Measurements from ENCODE around the gene EML5. TPM values are rescaled to one million over a fixed set of nuclear protein-coding genes. Genes with fewer than 3 reads are reported as not detected.

EML5 gene
- total RNA-seq, 3 donors from 2014 or later (not counting 1 experiment from before 2014, with no cell fraction given) = 0.68 to 1.3 (median 1.0) TPM

DNA sequence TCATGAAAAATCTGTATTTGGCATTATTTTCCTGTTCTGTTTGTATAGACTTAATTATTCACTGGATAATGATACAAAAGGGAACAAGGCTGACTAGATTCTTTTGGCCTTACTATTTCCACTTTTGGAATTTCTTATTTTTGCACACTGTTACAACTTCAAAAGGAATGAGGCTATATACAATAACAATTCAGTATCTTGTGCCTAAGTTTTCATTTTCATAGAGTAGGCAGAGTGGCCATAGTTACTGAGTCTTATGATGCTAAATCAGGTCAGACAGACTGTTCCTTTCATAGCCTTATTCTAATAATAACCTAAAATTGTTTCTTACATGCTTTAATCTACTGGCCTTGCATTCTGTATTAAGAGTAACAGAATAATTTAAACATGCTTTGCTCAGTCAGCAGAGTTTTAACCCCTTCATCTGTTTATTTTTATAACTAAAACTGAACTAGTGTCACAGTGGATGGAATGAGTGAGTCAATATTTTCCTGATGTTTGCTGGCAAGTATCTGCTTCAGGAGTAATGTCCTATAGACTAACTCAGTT, 42.2 kb upstream of the EML5 start:
- Mint-ChIP-seq H3K36me3 (no peaks in the 10 kb centered on the region), H3K4me1 (no peaks in the 10 kb centered on the region), H3K9me3 (no peaks in the 10 kb centered on the region), H3K27me3 (ENCODE audit: low read depth in 2 of 2) (peaks cover 6 to 16% of the 10 kb centered on the region in 2 donors), H3K4me3 (no peak overlapping the region), H3K27ac (no peak overlapping the region)
- ATAC-seq (no peak), DNase-seq (no peak)
- no peaks in the 10 kb centered on the region for H3K9me3 ChIP-seq (ENCODE audit: control insufficient read depth, insufficient read depth, low read length)
- no peaks in the 10 kb centered on the region for H3K4me1 ChIP-seq (ENCODE audit: control insufficient read depth, insufficient read depth, low read length)
- TF ChIP-seq, protein P1, sequence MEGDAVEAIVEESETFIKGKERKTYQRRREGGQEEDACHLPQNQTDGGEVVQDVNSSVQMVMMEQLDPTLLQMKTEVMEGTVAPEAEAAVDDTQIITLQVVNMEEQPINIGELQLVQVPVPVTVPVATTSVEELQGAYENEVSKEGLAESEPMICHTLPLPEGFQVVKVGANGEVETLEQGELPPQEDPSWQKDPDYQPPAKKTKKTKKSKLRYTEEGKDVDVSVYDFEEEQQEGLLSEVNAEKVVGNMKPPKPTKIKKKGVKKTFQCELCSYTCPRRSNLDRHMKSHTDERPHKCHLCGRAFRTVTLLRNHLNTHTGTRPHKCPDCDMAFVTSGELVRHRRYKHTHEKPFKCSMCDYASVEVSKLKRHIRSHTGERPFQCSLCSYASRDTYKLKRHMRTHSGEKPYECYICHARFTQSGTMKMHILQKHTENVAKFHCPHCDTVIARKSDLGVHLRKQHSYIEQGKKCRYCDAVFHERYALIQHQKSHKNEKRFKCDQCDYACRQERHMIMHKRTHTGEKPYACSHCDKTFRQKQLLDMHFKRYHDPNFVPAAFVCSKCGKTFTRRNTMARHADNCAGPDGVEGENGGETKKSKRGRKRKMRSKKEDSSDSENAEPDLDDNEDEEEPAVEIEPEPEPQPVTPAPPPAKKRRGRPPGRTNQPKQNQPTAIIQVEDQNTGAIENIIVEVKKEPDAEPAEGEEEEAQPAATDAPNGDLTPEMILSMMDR (IDR thresholded peaks at IDR 0.05) = no peak
- intact Hi-C loops (cut with micrococcal nuclease) = no loop called here
- H3K27me3 ChIP-seq (ENCODE audit: control insufficient read depth, insufficient read depth, low read length) = no peaks in the 10 kb centered on the region
- H3K36me3 ChIP-seq (ENCODE audit: control insufficient read depth, insufficient read depth, low read length) = no peaks in the 10 kb centered on the region
- no peak overlapping the region for H3K4me3 ChIP-seq (ENCODE audit: low read length)
- no peak overlapping the region for H3K27ac ChIP-seq (ENCODE audit: low read length)

DNA sequence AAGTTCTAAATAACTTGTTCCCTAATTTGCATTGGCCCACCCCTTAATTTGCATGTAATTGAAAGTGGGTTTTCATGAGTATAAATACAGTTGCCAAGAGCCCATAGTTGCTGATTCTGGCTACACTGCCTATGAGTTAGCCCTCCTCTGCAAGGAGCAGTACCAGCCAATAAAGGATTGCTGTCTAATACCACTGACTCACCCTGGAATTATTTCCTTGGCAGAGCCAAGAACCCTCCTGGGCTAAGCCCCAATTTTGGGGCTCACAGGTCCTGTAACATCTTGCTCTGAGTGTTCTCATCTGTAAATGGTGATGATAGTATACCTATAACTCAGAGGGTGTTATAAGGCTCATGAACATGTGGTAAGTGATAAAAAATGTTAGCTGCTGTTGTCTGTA, 38.5 kb upstream of the EML5 start:
- no peak overlapping the region for H3K27ac ChIP-seq (ENCODE audit: low read length)
- no peak overlapping the region for H3K27ac Mint-ChIP-seq
- no peak for DNase-seq
- intact Hi-C loops (cut with micrococcal nuclease) = no loop called here
- H3K36me3 ChIP-seq (ENCODE audit: control insufficient read depth, insufficient read depth, low read length) = no peaks in the 10 kb centered on the region
- H3K36me3 Mint-ChIP-seq = no peaks in the 10 kb centered on the region
- H3K9me3 Mint-ChIP-seq = no peaks in the 10 kb centered on the region
- no peaks in the 10 kb centered on the region for H3K4me1 Mint-ChIP-seq
- TF ChIP-seq, protein P1 (IDR thresholded peaks at IDR 0.05) = no peak
- peaks cover 6 to 25% of the 10 kb centered on the region in 2 donors for H3K27me3 Mint-ChIP-seq (ENCODE audit: low read depth in 2 of 2)
- no peak overlapping the region for H3K4me3 ChIP-seq (ENCODE audit: low read length)
- H3K9me3 ChIP-seq (ENCODE audit: control insufficient read depth, insufficient read depth, low read length) = no peaks in the 10 kb centered on the region
- H3K4me3 Mint-ChIP-seq = no peak overlapping the region
- no peak for ATAC-seq
- no peaks in the 10 kb centered on the region for H3K4me1 ChIP-seq (ENCODE audit: control insufficient read depth, insufficient read depth, low read length)
- no peaks in the 10 kb centered on the region for H3K27me3 ChIP-seq (ENCODE audit: control insufficient read depth, insufficient read depth, low read length)

DNA sequence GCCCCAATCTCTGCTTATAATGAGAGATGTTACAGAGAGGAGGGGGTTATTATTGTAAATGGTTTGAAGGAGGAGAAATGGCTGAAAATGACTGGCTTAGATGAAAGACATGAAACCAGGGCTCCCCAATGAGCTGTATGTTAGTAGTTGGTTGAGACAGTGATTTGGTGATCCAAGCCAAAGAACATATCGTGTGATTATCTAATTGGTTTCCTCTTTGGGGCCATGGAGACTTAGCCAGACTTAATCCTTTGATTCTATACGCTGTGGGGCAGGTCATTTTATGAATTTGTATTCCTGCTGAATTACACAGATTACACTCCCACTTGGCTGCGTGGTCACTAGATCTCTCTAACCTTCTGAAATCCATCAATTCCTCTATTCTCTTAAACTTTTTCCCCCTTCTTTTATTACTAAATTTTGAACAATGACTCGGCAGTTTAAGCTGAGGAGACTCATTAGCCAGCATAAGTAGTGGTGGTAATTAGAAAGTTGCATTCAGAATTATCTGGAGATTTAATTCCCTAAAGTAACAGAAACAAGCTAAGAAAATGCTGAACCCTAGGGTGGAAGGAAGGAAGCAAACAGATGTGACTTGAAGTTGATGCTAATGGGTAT, 37.0 kb upstream of the EML5 start:
- Histone ChIP-seq H3K27me3 (ENCODE audit: control insufficient read depth, insufficient read depth, low read length) (no peaks in the 10 kb centered on the region), H3K27ac (ENCODE audit: low read length) (no peak overlapping the region), H3K4me1 (ENCODE audit: control insufficient read depth, insufficient read depth, low read length) (peaks cover 2% of the 10 kb centered on the region), H3K36me3 (ENCODE audit: control insufficient read depth, insufficient read depth, low read length) (no peaks in the 10 kb centered on the region), H3K9me3 (ENCODE audit: control insufficient read depth, insufficient read depth, low read length) (no peaks in the 10 kb centered on the region), H3K4me3 (ENCODE audit: low read length) (no peak overlapping the region)
- H3K4me3 Mint-ChIP-seq = no peak overlapping the region
- ATAC-seq (no peak), DNase-seq (no peak)
- no peaks in the 10 kb centered on the region for H3K36me3 Mint-ChIP-seq
- TF ChIP-seq, protein P1 (IDR thresholded peaks at IDR 0.05) = no peak
- peaks cover 0 to 6% of the 10 kb centered on the region in 2 donors for H3K4me1 Mint-ChIP-seq
- H3K27ac Mint-ChIP-seq = no peak overlapping the region
- peaks cover 6 to 25% of the 10 kb centered on the region in 2 donors for H3K27me3 Mint-ChIP-seq (ENCODE audit: low read depth in 2 of 2)
- H3K9me3 Mint-ChIP-seq = no peaks in the 10 kb centered on the region
- intact Hi-C loops (cut with micrococcal nuclease) = no loop called here
- WGBS (ENCODE audit: insufficient coverage) = 71% methylated on average over 4 of the region's 4 CpGs

DNA sequence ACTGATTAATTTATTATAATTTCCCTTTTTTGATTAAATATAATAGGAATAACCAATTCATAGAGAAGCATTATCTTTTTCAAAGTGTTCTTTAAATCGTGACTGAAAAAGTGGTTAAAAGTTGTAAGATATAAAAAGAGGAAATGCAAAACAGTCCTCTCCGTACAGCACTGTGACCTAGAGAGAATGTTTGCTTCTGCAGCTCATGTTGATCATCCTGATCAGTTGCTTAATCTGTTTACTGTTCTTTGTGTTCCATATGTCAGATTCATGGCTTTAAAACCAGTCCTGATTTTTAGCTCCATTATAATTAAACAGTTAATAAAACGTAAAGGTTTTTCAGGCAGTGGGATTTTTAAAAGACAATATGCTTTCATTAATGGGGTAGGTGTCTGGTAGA, 36.4 kb upstream of the EML5 start:
- DNase-seq (no peak), ATAC-seq (no peak)
- Histone ChIP-seq H3K27ac (ENCODE audit: low read length) (no peak overlapping the region), H3K36me3 (ENCODE audit: control insufficient read depth, insufficient read depth, low read length) (no peaks in the 10 kb centered on the region), H3K4me3 (ENCODE audit: low read length) (no peak overlapping the region), H3K27me3 (ENCODE audit: control insufficient read depth, insufficient read depth, low read length) (no peaks in the 10 kb centered on the region), H3K4me1 (ENCODE audit: control insufficient read depth, insufficient read depth, low read length) (peaks cover 5% of the 10 kb centered on the region), H3K9me3 (ENCODE audit: control insufficient read depth, insufficient read depth, low read length) (no peaks in the 10 kb centered on the region)
- WGBS (ENCODE audit: insufficient coverage) = 21% methylated on average over 3 of the region's 3 CpGs
- Mint-ChIP-seq H3K4me3 (no peak overlapping the region), H3K4me1 (peaks cover 0 to 8% of the 10 kb centered on the region in 2 donors), H3K9me3 (no peaks in the 10 kb centered on the region), H3K27me3 (ENCODE audit: low read depth in 2 of 2) (peaks cover 5 to 25% of the 10 kb centered on the region in 2 donors), H3K36me3 (no peaks in the 10 kb centered on the region), H3K27ac (no peak overlapping the region)
- TF ChIP-seq, protein P1 (IDR thresholded peaks at IDR 0.05) = no peak
- intact Hi-C loops (cut with micrococcal nuclease) = no loop called here
